Fibroblast of peridontal ligament (primary cell): ENCODE data around the gene CCNK.

Experiments used
- DNase-seq: peaks from one replicate; pipeline ENCODE4 v3.0.0-alpha.2; 2010; ENCODE audit errors: extremely low read depth

The CCNK gene

GRCh38 chr14:99535908-99536778, 54.9 kb downstream of the CCNK start:
- no peak for DNase-seq

GRCh38 chr14:99537399-99537798, 56.2 kb downstream of the CCNK start:
- DNase-seq: peak; percentile 55

- DNase-seq: peak; percentile 19
These were observed 57.1 kb downstream of the CCNK start for GRCh38 chr14:99538275-99538674.

- no peak for DNase-seq
These were observed 57.5 kb downstream of the CCNK start for GRCh38 chr14:99538733-99539132.

GRCh38 chr14:99539491-99539890, 58.3 kb downstream of the CCNK start:
- DNase-seq: no peak

GRCh38 chr14:99540196-99541032, 59.2 kb downstream of the CCNK start:
- DNase-seq: no peak

- no peak for DNase-seq
These were observed 60.0 kb downstream of the CCNK start for GRCh38 chr14:99541211-99541610.

- no peak for DNase-seq
These were observed 60.7 kb downstream of the CCNK start for GRCh38 chr14:99541677-99542470.

- no peak for DNase-seq
These were observed 61.4 kb downstream of the CCNK start for GRCh38 chr14:99542566-99542965.

- no peak for DNase-seq
These were observed 62.2 kb downstream of the CCNK start for GRCh38 chr14:99543370-99543769.

GRCh38 chr14:99543985-99544384, 62.8 kb downstream of the CCNK start:
- no peak for DNase-seq

GRCh38 chr14:99544991-99545390, 63.8 kb downstream of the CCNK start:
- no peak for DNase-seq

- DNase-seq: no peak
These were observed 64.4 kb downstream of the CCNK start for GRCh38 chr14:99545586-99545985.

- no peak for DNase-seq
These were observed 65.1 kb downstream of the CCNK start for GRCh38 chr14:99546234-99546879.

- DNase-seq: no peak
These were observed 67.0 kb downstream of the CCNK start for GRCh38 chr14:99548255-99548654.

- DNase-seq: no peak
These were observed 67.8 kb downstream of the CCNK start for GRCh38 chr14:99548871-99549515.

GRCh38 chr14:99549684-99550083, 68.5 kb downstream of the CCNK start:
- no peak for DNase-seq

GRCh38 chr14:99550387-99550992, 69.3 kb downstream of the CCNK start:
- DNase-seq: no peak

GRCh38 chr14:99551034-99551922, 70.1 kb downstream of the CCNK start:
- no peak for DNase-seq
